Astrocyte (in vitro differentiated cells and primary cell): ENCODE results near the gene VWA1. TPM values are rescaled to one million over a fixed set of nuclear protein-coding genes. Genes with fewer than 3 reads are reported as not detected.

Experiments
- DNase-seq: peaks from one replicate; pipeline ENCODE4 v3.0.0-alpha.2; 2010; ENCODE audit warnings: low read depth
- FAIRE-seq: peaks from 2 replicates; lab custom pipeline; 2011; peaks lifted over from hg19 to GRCh38; lab: Jason Lieb, UNC
- H2AFZ ChIP-seq: 2 replicates; pipeline ENCODE4 v1.6.0; 2012; ENCODE audit warnings: low read depth, low read length, inconsistent platforms
- H3K27ac ChIP-seq: 2 replicates; pipeline ENCODE4 v1.5.1; 2011; ENCODE audit warnings: low read depth, low read length, inconsistent platforms
- H3K27me3 ChIP-seq: 2 replicates; pipeline ENCODE4 v1.6.0; 2011; ENCODE audit warnings: low read length, inconsistent platforms; ENCODE audit not compliant: insufficient read depth
- H3K36me3 ChIP-seq: 2 replicates; pipeline ENCODE4 v1.5.1; 2011; ENCODE audit warnings: low read length, inconsistent platforms; ENCODE audit not compliant: insufficient read depth
- H3K4me1 ChIP-seq: 2 replicates; pipeline ENCODE4 v1.5.1; 2011; ENCODE audit warnings: low read length, inconsistent platforms; ENCODE audit not compliant: insufficient read depth
- H3K4me2 ChIP-seq: 2 replicates; pipeline ENCODE4 v1.6.0; 2012; ENCODE audit warnings: low read length, inconsistent platforms
- H3K4me3 ChIP-seq: 2 replicates; pipeline ENCODE4 v1.5.1; 2011; ENCODE audit warnings: low read depth, mild to moderate bottlenecking, low read length, inconsistent platforms; ENCODE audit not compliant: insufficient read depth
- H3K79me2 ChIP-seq: 2 replicates; pipeline ENCODE4 v1.6.0; 2012; ENCODE audit warnings: mild to moderate bottlenecking, low read length, inconsistent platforms; ENCODE audit not compliant: insufficient read depth
- H3K9ac ChIP-seq: 2 replicates; pipeline ENCODE4 v1.6.0; 2012; ENCODE audit warnings: mild to moderate bottlenecking, low read length, inconsistent platforms
- H3K9me3 ChIP-seq: 2 replicates; pipeline ENCODE4 v1.5.1; 2012; ENCODE audit warnings: low read depth, mild to moderate bottlenecking, low read length, inconsistent platforms; ENCODE audit not compliant: insufficient read depth
- H4K20me1 ChIP-seq: 2 replicates; pipeline ENCODE4 v1.6.0; 2012; ENCODE audit warnings: low read length, inconsistent platforms; ENCODE audit not compliant: insufficient read depth
- H3K27ac Mint-ChIP-seq: one replicate; pipeline ENCODE4 v1.8.0; 2021; ENCODE audit warnings: mild to moderate bottlenecking, mixed read lengths; ENCODE audit not compliant: unreplicated experiment
- H3K27me3 Mint-ChIP-seq: one replicate; pipeline ENCODE4 v1.8.0; 2021; ENCODE audit warnings: low read depth, mixed read lengths; ENCODE audit not compliant: unreplicated experiment
- H3K36me3 Mint-ChIP-seq: one replicate; pipeline ENCODE4 v1.8.0; 2021; ENCODE audit warnings: low read depth, mixed read lengths; ENCODE audit not compliant: unreplicated experiment
- H3K4me1 Mint-ChIP-seq: one replicate; pipeline ENCODE4 v1.8.0; 2021; ENCODE audit warnings: low read depth, mixed read lengths; ENCODE audit not compliant: unreplicated experiment
- H3K4me3 Mint-ChIP-seq: one replicate; pipeline ENCODE4 v1.8.0; 2021; ENCODE audit warnings: mild to moderate bottlenecking, moderate library complexity, mixed read lengths; ENCODE audit not compliant: unreplicated experiment
- H3K9me3 Mint-ChIP-seq: one replicate; pipeline ENCODE4 v1.8.0; 2021; ENCODE audit warnings: mild to moderate bottlenecking, mixed read lengths; ENCODE audit not compliant: unreplicated experiment
- EZH2 ChIP-seq: IDR thresholded peaks from 2 replicates; pipeline ENCODE4 v1.6.1; 2012; ENCODE audit warnings: mild to moderate bottlenecking, low read length, inconsistent platforms; ENCODE audit not compliant: insufficient read depth
- total RNA-seq: library from RNA; stranded (reverse); gene quantifications from 2 replicates; pipeline ENCODE4 v1.2.1, GENCODE V29; 2021
- TF ChIP-seq, protein P1 (sequence below): IDR thresholded peaks from 2 replicates; pipeline ENCODE4 v1.5.1; 2011; ENCODE audit warnings: low read depth, mild to moderate bottlenecking, inconsistent platforms, low read length, moderate library complexity; ENCODE audit not compliant: insufficient read depth

VWA1 gene
- total RNA-seq, 1 donor from 2014 or later, result 60.4 TPM

DNA sequence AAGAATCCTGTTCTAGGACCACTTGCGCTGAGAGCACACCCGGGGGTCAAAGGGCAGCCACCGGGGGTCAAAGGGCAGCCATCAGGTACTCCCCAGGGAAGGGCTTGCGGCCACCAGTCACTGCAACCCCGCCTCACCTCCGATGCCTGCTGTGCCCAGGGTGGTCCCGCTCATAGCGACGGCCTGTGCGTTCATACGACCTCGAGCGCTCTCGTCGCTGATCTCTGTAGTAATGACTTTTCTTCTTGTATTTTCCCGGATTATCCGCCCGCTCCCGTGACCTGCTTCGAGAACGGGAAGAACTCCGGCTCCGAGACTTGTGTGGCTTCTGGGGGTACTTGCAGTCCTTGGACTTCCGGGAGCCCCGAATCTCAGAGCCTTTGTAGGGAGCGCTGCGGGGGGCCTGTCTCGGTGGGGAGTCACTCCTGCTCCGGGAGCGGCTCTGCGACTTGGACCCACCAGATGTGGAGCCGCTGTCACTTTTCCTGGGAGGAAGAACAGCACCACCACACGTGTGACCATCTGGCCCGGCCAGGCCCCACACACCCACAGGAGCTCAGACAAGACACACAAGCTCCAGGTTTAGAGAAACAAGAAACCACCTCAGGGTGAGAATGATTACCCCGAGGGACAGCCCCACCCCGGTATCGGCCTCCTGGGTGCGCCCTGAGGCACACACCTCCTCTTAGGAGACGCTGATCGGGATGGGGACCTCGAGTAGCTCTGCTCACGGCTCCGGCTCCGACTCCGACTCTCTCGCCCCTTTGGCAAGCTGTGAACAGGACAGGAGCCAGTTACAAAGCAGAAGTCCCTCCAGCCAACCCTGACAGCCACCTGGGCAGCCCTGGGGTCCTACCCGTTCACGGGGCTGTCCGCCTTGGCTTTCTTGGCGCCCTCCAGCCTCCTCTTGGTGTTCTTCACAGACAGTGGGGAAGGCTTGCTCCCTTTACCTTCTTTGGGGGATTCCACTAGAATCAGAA lies 48.1 kb upstream of the VWA1 start:
- H3K9me3 Mint-ChIP-seq, result no peaks in the 10 kb centered on the region
- H2AFZ ChIP-seq, result no peak overlapping the region
- no peaks in the 10 kb centered on the region for H3K9me3 ChIP-seq
- no peaks in the 10 kb centered on the region for H3K4me1 Mint-ChIP-seq
- DNase-seq (no peak), FAIRE-seq (no peak)
- H4K20me1 ChIP-seq, result peaks cover 50% of the 10 kb centered on the region
- H3K9ac ChIP-seq, result no peak overlapping the region
- TF ChIP-seq EZH2, result no peak
- TF ChIP-seq, protein P1, sequence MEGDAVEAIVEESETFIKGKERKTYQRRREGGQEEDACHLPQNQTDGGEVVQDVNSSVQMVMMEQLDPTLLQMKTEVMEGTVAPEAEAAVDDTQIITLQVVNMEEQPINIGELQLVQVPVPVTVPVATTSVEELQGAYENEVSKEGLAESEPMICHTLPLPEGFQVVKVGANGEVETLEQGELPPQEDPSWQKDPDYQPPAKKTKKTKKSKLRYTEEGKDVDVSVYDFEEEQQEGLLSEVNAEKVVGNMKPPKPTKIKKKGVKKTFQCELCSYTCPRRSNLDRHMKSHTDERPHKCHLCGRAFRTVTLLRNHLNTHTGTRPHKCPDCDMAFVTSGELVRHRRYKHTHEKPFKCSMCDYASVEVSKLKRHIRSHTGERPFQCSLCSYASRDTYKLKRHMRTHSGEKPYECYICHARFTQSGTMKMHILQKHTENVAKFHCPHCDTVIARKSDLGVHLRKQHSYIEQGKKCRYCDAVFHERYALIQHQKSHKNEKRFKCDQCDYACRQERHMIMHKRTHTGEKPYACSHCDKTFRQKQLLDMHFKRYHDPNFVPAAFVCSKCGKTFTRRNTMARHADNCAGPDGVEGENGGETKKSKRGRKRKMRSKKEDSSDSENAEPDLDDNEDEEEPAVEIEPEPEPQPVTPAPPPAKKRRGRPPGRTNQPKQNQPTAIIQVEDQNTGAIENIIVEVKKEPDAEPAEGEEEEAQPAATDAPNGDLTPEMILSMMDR, result no peak
- no peak overlapping the region for H3K27ac ChIP-seq
- no peaks in the 10 kb centered on the region for H3K27me3 Mint-ChIP-seq
- no peaks in the 10 kb centered on the region for H3K4me1 ChIP-seq
- H3K27me3 ChIP-seq, result no peaks in the 10 kb centered on the region
- H3K36me3 Mint-ChIP-seq, result peaks cover 18% of the 10 kb centered on the region
- H3K27ac Mint-ChIP-seq, result no peak overlapping the region
- peaks cover 50% of the 10 kb centered on the region for H3K36me3 ChIP-seq
- no peak overlapping the region for H3K4me2 ChIP-seq
- peaks cover 41% of the 10 kb centered on the region for H3K79me2 ChIP-seq
- H3K4me3 ChIP-seq, result no peak overlapping the region
- no peak overlapping the region for H3K4me3 Mint-ChIP-seq

GRCh38 chr1:1388078-1388472 lies 47.4 kb upstream of the VWA1 start:
- FAIRE-seq, result no peak
- no peaks in the 10 kb centered on the region for H3K27me3 Mint-ChIP-seq
- H3K4me3 Mint-ChIP-seq, result peak overlapping the region; percentile 40
- no peak overlapping the region for H3K27ac ChIP-seq
- no peaks in the 10 kb centered on the region for H3K9me3 ChIP-seq
- peaks cover 57% of the 10 kb centered on the region for H3K36me3 ChIP-seq
- no peaks in the 10 kb centered on the region for H3K4me1 Mint-ChIP-seq
- no peaks in the 10 kb centered on the region for H3K4me1 ChIP-seq
- peaks cover 19% of the 10 kb centered on the region for H3K36me3 Mint-ChIP-seq
- H4K20me1 ChIP-seq, result peaks cover 53% of the 10 kb centered on the region
- no peak overlapping the region for H3K9ac ChIP-seq
- DNase-seq, result no peak
- H3K27ac Mint-ChIP-seq, result no peak overlapping the region
- H3K9me3 Mint-ChIP-seq, result no peaks in the 10 kb centered on the region
- no peak overlapping the region for H3K4me2 ChIP-seq
- no peak for TF ChIP-seq EZH2
- TF ChIP-seq, protein P1, result no peak
- H3K27me3 ChIP-seq, result no peaks in the 10 kb centered on the region
- H2AFZ ChIP-seq, result no peak overlapping the region
- H3K4me3 ChIP-seq, result no peak overlapping the region
- peaks cover 40% of the 10 kb centered on the region for H3K79me2 ChIP-seq

DNA sequence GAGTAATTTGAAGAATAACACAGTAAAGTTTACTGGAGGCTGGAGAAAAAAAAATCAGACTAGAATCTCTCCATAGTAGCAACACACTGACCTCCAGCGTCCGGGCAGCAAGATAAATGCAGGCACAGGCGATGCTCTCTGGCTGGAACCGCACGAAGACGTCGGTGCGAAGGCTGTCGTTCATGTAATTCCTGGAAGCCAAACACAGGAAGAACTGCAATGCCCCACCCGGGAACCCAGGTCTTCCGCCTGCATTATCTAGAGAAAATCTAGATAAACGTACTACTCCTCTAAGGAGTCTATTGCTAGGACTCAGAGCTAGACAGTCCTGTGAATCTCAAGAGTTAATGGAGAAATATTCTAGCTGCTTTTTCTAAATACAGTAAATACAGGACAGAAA lies 44.8 kb upstream of the VWA1 start:
- H3K79me2 ChIP-seq, result peaks cover 61% of the 10 kb centered on the region
- no peaks in the 10 kb centered on the region for H3K27me3 ChIP-seq
- H3K36me3 Mint-ChIP-seq, result peaks cover 27% of the 10 kb centered on the region
- H3K4me2 ChIP-seq, result no peak overlapping the region
- H3K9me3 ChIP-seq, result no peaks in the 10 kb centered on the region
- H3K4me3 Mint-ChIP-seq, result no peak overlapping the region
- peaks cover 6% of the 10 kb centered on the region for H3K4me1 Mint-ChIP-seq
- no peak overlapping the region for H3K27ac ChIP-seq
- no peak overlapping the region for H3K27ac Mint-ChIP-seq
- H4K20me1 ChIP-seq, result peaks cover 71% of the 10 kb centered on the region
- FAIRE-seq, result no peak
- H3K36me3 ChIP-seq, result peaks cover 70% of the 10 kb centered on the region
- no peak overlapping the region for H2AFZ ChIP-seq
- H3K4me3 ChIP-seq, result no peak overlapping the region
- H3K9ac ChIP-seq, result no peak overlapping the region
- no peaks in the 10 kb centered on the region for H3K27me3 Mint-ChIP-seq
- no peaks in the 10 kb centered on the region for H3K4me1 ChIP-seq
- TF ChIP-seq, protein P1, result no peak
- no peak for TF ChIP-seq EZH2
- no peak for DNase-seq
- H3K9me3 Mint-ChIP-seq, result no peaks in the 10 kb centered on the region
